ENCODE measurements around the gene CARD10.

DNA sequence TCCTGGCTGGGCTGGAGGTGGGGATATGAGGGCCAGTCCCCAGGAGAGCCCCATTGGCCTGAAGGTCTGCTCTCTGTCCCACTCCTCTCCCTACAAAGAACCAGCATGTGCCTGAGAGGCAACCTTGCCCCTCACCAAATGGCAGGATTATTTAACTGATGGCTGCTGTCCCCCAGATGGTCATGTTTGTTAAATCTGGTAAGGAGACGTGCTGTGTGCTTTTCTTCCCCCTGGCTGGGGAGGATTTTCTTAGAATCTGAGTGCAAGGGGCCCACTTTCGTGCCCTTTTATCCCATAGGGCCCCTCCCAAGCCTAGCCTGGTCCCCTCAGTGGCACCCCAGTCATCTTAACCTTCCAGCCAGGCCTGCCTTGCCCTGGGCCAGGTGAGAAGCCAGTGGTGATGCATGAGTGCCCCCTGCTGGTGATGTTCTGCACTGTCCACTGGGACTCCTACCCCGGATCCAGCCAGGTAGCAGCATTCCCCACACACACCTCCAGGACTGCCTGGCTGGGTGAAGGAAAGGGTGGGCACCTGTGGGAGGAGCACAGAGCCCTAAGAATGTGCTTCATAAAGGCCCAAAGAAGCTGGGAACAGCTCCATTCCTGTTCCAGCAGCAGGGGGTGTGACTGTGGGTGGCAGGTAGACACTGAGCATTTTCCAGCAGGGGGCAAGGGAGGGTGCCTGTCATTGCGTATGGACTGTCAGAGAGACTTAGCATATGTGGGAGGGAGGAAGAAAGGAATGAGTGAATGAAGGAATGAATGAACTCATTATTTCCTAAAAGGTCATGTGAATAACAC is 61.9 kb downstream of the CARD10 start:
- no peak for TF ChIP-seq POLR2A (IDR thresholded peaks at IDR 0.05; ENCODE audit: low read depth, low read length)
- TF ChIP-seq POLR2AphosphoS5 (IDR thresholded peaks at IDR 0.05; ENCODE audit: low read depth, low read length) = no peak
